Measurements from ENCODE around the gene BRD1.

DNA sequence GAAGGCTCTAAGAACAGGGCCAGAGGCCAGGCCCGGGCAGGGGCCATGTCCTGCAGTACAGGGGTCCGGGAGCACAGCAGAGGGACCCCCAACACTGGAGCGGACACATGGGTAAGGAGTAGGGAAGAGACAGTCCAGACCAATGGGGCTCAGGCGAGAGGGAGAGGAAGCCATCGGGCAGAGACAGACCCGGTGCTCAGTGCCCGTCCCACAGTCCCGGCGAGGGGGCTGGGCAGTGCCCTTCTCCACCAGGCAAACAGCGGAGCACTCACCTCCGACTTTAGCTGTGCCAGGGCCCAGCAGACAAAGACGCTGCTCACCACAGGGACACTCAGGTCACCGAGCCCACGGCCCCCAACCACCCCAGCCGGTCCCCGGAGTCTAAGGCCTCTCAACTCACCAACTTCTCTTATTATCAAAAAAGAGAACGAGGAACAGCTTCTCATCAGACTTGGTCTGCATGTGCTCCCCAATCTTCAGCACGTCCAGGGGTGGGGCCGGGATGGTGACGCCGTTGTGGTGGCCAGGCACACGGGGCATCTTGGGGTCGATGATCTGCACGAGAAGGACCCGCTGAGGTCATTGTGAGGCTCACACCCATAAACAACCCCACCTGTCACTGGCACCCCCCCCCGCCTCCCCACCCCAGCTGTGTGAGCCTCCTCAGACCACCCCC, 52.3 kb downstream of the BRD1 start:
- TF ChIP-seq, protein P1, sequence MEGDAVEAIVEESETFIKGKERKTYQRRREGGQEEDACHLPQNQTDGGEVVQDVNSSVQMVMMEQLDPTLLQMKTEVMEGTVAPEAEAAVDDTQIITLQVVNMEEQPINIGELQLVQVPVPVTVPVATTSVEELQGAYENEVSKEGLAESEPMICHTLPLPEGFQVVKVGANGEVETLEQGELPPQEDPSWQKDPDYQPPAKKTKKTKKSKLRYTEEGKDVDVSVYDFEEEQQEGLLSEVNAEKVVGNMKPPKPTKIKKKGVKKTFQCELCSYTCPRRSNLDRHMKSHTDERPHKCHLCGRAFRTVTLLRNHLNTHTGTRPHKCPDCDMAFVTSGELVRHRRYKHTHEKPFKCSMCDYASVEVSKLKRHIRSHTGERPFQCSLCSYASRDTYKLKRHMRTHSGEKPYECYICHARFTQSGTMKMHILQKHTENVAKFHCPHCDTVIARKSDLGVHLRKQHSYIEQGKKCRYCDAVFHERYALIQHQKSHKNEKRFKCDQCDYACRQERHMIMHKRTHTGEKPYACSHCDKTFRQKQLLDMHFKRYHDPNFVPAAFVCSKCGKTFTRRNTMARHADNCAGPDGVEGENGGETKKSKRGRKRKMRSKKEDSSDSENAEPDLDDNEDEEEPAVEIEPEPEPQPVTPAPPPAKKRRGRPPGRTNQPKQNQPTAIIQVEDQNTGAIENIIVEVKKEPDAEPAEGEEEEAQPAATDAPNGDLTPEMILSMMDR (IDR thresholded peaks at IDR 0.05; ENCODE audit: insufficient read depth, low read depth, low read length), result no peak
- TF ChIP-seq EZH2 (IDR thresholded peaks at IDR 0.05; ENCODE audit: insufficient read depth, low read length), result no peak

All from astrocyte (in vitro differentiated cells and primary cell).